Smooth muscle cell (in vitro differentiated cells): ENCODE data around the gene ARID3A. TPM values are rescaled to one million over a fixed set of nuclear protein-coding genes. Genes with fewer than 3 reads are reported as not detected.

Experiments
- DNase-seq: peaks from one replicate; lab custom pipeline; 2025; ENCODE audit not compliant: unreplicated experiment; lab: John Stamatoyannopoulos, UW
- H2AFZ ChIP-seq: fragments of 200-600 bp; sonication (generic); 2 replicates; pipeline ENCODE4 v1.6.0; 2016; ENCODE audit warnings: antibody characterized with exemption, low read depth, mild to moderate bottlenecking
- H3F3A ChIP-seq: fragments of 200-600 bp; sonication (generic); 2 replicates; pipeline ENCODE4 v1.6.0; 2017; ENCODE audit warnings: antibody characterized with exemption, low read depth
- H3K27ac ChIP-seq: fragments of 200-600 bp; sonication (generic); 2 replicates; pipeline ENCODE4 v1.5.1; 2016; ENCODE audit warnings: low read depth, mild to moderate bottlenecking
- H3K27me3 ChIP-seq: fragments of 200-600 bp; sonication (generic); 2 replicates; pipeline ENCODE4 v1.6.1; 2016; ENCODE audit warnings: low read depth, mild to moderate bottlenecking
- H3K36me3 ChIP-seq: fragments of 200-600 bp; sonication (generic); 2 replicates; pipeline ENCODE4 v1.5.1; 2016; ENCODE audit warnings: low read depth
- H3K4me1 ChIP-seq: fragments of 200-600 bp; sonication (generic); 2 replicates; pipeline ENCODE4 v1.5.1; 2016; ENCODE audit warnings: low read depth
- H3K4me2 ChIP-seq: fragments of 200-600 bp; sonication (generic); 2 replicates; pipeline ENCODE4 v1.6.0; 2016; ENCODE audit warnings: mild to moderate bottlenecking
- H3K4me3 ChIP-seq: fragments of 200-600 bp; sonication (generic); 2 replicates; pipeline ENCODE4 v1.5.1; 2016; ENCODE audit warnings: mild to moderate bottlenecking
- H3K79me2 ChIP-seq: fragments of 200-600 bp; sonication (generic); 2 replicates; pipeline ENCODE4 v1.6.0; 2016; ENCODE audit warnings: low read depth, mild to moderate bottlenecking
- H3K9ac ChIP-seq: fragments of 200-600 bp; sonication (generic); 2 replicates; pipeline ENCODE4 v1.6.0; 2016; ENCODE audit warnings: low read depth
- H3K9me3 ChIP-seq: fragments of 200-600 bp; sonication (generic); replicated peaks from 2 replicates; pipeline ENCODE4 v1.5.1; 2016; ENCODE audit warnings: low read depth
- H4K20me1 ChIP-seq: fragments of 200-600 bp; sonication (generic); 2 replicates; pipeline ENCODE4 v1.6.0; 2016; ENCODE audit warnings: low read depth
- CTCF ChIP-seq: fragments of 200-600 bp; sonication (generic); IDR thresholded peaks from 2 replicates; pipeline ENCODE4 v1.5.1; 2017; ENCODE audit warnings: borderline replicate concordance, mild to moderate bottlenecking, antibody characterized with exemption; ENCODE audit not compliant: insufficient read depth, poor library complexity, severe bottlenecking
- WGBS: methylation state at CpG from one replicate; pipeline ENCODE4 v1.1.7; 2016; ENCODE audit warnings: low lambda C conversion rate; 5-methylcytosine and 5-hydroxymethylcytosine counted together
- polyA plus RNA-seq: library from polyadenylated mRNA; unstranded; fragments of >200 nt; fragmentation: Nextera tagmentation; extraction: Ambion mirVana; gene quantifications from 2 replicates; pipeline ENCODE4 v1.2.1, GENCODE V29; 2016
- total RNA-seq: library from RNA; depleted of rRNA; stranded (reverse); fragments of >200 nt; gene quantifications from 2 replicates; pipeline ENCODE4 v1.2.3, GENCODE V29; 2014

ARID3A gene
- total and polyA plus RNA-seq, 2 experiments from 2014 or later, result 45.7 to 50.3 TPM

DNA sequence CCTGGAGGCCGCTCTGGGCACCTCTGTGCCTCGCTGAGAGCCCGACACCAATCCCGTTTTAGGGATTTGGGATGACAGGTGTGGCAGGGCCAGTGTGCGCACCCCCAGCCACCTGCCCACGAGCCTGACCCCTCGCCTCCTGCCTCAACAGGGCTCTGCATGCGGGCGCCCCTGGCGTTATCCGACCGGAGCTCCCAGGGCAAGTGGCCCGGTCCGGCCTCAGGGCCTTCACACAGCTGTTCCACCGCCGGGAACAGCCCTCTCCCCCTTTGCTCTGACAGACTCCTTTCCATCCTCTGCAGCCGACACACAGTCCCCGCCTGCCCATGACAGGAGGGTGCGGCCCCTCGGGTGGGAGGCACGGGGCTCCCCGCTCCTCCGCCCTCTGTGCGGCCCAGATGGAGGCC is 51.2 kb downstream of the ARID3A start:
- Histone ChIP-seq H3F3A (peaks cover 17% of the 10 kb centered on the region), H3K4me1 (peaks cover 15% of the 10 kb centered on the region), H3K27ac (no peak overlapping the region), H3K36me3 (no peaks in the 10 kb centered on the region), H3K9ac (no peak overlapping the region), H3K9me3 (no peaks in the 10 kb centered on the region), H2AFZ (no peak overlapping the region), H3K79me2 (peaks cover 4% of the 10 kb centered on the region), H3K27me3 (no peaks in the 10 kb centered on the region), H3K4me2 (no peak overlapping the region), H4K20me1 (peaks cover 3% of the 10 kb centered on the region), H3K4me3 (no peak overlapping the region)
- no peak for DNase-seq
- TF ChIP-seq CTCF, result no peak
- WGBS, result 87% methylated on average over 24 of the region's 24 CpGs

DNA sequence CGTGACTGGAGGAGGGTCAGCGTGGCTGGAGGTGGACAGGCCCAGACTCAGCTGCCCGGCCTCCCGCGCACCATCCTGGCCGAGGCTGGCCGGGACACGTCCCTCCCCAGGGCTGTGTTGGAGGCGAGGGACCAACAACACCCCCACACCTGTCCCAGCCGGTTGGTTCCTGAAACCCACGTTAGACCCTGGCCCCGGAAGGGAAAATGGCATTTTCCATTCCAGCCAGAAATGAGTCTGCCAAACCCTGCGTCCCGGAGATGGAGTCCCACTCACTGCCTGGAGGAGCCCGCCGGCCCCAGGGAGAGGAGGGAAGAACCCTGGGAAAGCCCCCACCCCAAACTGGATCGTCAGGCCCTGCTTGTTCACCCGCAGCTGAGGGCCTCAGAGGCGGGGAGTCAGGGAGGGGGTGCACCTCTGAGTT is 53.5 kb downstream of the ARID3A start:
- Histone ChIP-seq H3K27ac (peak overlapping the region; percentile 74), H2AFZ (no peak overlapping the region), H3K9me3 (no peaks in the 10 kb centered on the region), H3K27me3 (no peaks in the 10 kb centered on the region), H3K4me3 (no peak overlapping the region), H3K4me1 (peaks cover 21% of the 10 kb centered on the region), H3K79me2 (peaks cover under 1% of the 10 kb centered on the region), H3K4me2 (peak overlapping the region; percentile 61), H3F3A (peaks cover 17% of the 10 kb centered on the region), H3K9ac (no peak overlapping the region), H3K36me3 (no peaks in the 10 kb centered on the region), H4K20me1 (no peaks in the 10 kb centered on the region)
- no peak for TF ChIP-seq CTCF
- WGBS, result 66% methylated on average over 17 of the region's 19 CpGs
- DNase-seq, result no peak

DNA sequence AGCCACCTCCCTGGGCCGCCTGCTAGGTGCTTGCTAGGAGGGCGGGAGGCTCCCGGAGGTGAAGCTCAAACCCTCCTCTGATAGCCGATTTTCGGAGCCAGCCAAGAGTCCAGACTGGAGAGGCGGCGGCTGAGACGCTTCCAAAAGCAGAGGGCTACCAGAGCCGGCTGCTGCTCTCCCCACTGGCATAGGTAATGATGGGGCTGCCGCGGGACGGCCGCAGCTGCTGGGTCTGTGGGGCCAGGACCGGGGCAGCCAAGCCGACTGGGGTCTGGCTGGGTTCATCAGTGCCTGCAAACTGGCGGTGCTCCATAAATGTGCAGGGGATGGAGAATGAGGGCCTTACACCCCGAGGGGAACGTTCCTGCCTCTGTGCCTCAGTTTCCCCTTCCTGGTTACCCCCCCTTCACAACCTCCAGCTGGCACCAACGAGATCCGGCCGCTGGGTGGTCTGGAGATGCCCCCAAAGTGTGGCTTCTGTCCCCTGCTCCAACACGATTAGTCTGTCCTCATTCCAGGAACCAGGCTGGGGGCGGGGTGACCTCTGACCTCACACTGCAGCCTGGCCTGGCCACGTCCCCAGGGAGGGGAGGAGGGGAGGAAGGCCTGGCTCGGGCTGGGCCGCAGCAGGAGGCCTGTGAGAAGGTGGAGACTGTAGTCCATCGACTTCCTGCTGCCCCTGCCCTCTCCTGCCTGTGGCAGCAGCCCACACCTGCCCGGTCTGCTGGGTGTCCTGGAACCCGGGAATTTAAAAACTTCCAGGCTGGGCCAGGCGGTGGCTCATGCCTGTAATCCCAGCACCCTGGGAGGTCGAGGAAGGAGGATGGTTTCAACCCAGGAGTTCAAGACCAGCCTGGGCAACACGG is 54.5 kb downstream of the ARID3A start:
- no peaks in the 10 kb centered on the region for H3K27me3 ChIP-seq
- H3K27ac ChIP-seq, result no peak overlapping the region
- peak overlapping the region; percentile 36 for H3K4me2 ChIP-seq
- H3K4me1 ChIP-seq, result peaks cover 27% of the 10 kb centered on the region
- H3K36me3 ChIP-seq, result no peaks in the 10 kb centered on the region
- TF ChIP-seq CTCF, result no peak
- H3K79me2 ChIP-seq, result peaks cover 10% of the 10 kb centered on the region
- H2AFZ ChIP-seq, result no peak overlapping the region
- no peaks in the 10 kb centered on the region for H3K9me3 ChIP-seq
- DNase-seq, result no peak
- H4K20me1 ChIP-seq, result peaks cover 7% of the 10 kb centered on the region
- no peak overlapping the region for H3K9ac ChIP-seq
- no peak overlapping the region for H3K4me3 ChIP-seq
- peaks cover 17% of the 10 kb centered on the region for H3F3A ChIP-seq
- 51% methylated on average over 32 of the region's 32 CpGs for WGBS
